Measurements from ENCODE around the gene SEPSECS.
"Not testable (repeated sequence)": the region's sequence is repeated elsewhere in the genome, so short reads cannot be mapped to it uniquely, and the experiment has no call there.

The SEPSECS gene

DNA sequence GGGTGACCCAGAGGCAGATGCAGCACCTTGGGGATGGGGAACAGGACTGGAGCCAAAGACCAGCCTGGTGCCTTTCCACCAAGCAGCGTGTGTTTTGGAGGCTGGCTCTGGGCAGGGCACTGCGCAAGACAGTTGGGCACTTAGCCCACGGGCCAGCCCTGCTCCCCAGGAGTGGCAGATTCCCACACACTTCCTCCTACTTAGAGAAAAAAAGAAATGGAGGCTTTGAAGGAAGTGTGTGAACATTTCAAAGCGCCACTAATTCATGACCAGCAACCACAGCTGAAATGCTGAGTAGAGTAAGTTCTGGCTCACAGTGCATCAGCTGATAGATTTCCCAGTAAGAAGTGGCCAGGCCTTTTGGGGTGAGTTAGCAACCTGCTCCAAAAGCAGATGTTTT, 74.6 kb downstream of the SEPSECS start:
- no peak for DNase-seq (ENCODE audit: low read depth in 1 of 2, low spot score in 1 of 2)

DNA sequence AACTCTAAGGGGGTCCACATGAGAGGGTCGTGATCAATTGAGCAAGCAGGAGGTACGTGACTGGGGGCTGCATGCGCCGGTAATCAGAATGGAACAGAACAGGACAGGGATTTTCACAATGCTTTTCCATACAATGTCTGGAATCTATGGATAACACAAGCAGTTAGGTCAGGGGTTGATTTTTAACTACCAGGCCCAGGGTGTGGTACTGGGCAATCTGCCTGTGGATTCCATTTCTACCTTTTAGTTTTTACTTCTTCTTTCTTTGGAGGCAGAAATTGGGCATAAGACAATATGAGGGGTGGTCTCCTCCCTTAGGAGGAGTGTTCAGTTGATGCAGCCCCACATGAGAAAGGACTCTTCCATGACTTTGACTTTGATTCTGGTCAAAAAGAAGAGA, 76.8 kb downstream of the SEPSECS start:
- DNase-seq (ENCODE audit: low read depth in 1 of 2, low spot score in 1 of 2) = not testable (repeated sequence)

DNA sequence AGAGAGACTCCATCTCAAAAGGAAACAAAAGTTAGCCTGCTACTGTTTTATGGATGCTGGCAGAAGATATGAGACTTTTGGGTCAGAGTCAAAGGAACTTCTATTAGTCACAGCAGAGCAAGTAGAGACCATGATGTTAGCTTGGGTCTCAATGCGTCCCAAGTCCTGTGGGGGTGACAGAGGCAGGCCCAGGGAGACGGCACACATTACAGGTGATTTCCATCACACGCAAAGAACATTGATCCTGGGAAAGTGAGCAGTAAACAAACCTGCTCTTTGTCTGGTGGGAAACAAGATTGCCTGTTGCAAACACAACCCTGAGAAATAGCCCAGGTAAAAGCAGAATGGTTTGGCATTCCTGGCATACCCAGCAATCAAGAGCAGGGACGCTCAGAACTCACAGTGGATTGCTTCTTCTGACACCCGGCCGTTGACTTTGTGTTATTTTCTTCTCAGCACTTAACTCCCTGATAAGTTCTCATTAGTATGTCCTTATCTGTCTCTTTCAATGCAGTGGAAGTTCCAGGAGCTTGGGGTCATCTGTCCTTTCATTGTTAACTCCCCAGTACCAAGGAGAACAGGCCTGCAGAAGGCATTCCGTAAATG, 78.3 kb downstream of the SEPSECS start:
- DNase-seq (ENCODE audit: low read depth in 1 of 2, low spot score in 1 of 2) = no peak

DNA sequence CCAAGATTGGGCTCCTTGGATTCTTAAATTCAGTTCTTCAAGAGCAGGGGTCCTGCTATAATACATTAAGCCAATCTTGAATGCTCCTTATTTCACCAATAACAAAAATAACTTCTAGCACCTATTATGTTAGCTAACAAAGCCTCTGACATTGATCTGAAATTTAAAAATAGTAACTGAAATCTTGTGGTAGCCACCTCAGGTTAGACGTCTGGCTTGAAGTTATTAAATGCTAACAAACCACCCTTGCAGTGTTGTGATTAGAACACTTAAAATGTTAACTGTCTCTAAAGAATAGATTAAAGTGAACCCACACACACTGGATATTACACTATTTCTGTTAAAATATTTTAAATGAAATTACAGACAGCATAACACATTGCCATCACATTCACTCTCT, 79.7 kb downstream of the SEPSECS start:
- DNase-seq (ENCODE audit: low read depth in 1 of 2, low spot score in 1 of 2) = no peak

DNA sequence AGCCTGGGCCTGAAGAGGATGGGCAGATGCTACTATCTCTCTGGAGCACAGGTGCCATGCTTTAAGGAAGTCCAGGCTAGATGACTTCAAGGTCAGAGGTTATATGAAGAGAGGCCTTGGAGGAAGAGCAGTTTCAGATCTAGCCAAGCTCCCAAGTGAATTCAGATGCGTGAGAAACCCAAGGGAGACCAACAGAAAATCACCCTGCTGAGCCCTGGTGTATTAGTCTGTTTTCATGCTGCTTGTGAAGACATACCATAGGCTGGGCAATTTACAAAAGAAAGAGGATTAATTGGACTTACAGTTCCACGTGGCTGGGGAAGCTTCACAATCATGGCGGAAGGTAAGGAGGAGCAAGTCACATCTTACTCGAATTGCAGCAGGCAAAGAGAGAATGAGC, 81.7 kb downstream of the SEPSECS start:
- DNase-seq (ENCODE audit: low read depth in 1 of 2, low spot score in 1 of 2) = no peak

DNA sequence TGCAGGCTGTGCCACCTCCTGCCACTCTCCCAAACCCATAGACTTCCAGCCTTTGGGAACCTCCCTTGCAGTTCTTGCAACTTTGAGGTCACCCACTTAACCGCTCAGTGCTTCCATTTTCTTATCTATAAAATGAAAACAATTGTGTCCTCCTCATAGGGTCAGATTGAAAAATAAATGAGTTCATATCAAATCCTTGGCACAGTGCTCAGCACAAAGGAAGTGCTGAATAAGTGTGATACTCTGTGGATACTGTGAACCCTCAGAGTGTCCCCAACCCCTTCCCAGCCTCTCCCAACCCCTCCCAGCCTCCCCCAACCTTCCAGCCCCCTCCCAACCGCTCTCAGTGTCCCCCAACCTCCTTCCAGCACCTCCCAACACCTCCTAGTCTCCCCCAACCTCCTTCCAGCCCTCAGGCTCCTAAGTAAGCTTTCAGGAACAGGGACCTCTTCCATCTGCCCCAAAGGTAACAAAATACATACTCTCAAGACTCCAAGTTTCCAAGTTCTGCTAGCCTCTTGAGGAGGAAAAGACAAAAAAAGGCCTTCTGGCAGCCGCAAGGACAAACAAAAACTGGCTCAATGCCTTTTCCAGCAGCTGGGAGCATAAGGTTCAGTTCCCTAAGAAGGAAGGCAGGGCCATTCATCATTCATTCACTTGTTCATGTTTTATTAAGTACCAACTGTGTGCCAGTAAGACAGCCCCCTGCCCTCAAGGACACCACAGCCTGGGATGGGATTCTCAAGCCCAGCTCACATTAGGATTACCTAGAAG, 83.4 kb downstream of the SEPSECS start:
- no peak for DNase-seq (ENCODE audit: low read depth in 1 of 2, low spot score in 1 of 2)

DNA sequence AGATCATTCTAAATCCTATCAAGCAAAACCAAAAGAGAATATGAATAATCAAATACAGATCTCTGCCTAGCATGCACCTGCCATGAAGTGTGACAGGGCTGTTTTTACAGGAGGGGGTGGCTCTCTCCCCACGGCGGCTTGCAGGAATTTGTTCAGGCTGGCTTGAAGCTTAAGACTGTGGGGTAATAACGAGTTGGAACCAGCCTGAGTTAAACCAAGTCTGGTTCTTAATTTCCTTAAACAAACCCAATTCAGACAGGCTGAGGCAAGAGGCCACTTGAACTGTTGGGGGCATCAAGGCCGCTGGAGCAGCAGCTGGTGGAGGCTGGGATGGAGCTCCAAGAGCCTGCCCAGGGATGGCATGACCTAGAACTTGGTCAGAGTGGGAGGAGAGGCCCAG, 84.4 kb downstream of the SEPSECS start:
- DNase-seq (ENCODE audit: low read depth in 1 of 2, low spot score in 1 of 2) = no peak

DNA sequence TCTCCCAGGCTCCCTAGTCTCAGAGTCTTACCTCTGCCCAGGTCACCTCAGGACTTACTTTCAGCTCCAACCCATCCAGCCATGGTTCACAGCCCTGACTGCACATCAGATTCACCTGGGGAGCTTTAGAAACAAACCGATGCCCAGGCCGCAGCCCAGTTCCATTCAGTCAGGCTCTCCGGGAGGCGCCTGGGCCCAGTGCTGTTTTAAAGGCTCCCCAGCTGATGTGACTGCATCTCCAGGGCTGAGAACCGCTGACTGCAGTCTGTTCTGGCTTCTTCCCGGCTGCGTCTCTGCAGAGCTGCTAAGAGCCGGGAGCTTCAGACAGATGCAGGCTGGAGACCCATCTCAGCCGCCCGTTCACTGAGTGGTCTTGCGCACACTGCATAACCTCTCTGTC, 85.1 kb downstream of the SEPSECS start:
- DNase-seq (ENCODE audit: low read depth in 1 of 2, low spot score in 1 of 2) = no peak

DNA sequence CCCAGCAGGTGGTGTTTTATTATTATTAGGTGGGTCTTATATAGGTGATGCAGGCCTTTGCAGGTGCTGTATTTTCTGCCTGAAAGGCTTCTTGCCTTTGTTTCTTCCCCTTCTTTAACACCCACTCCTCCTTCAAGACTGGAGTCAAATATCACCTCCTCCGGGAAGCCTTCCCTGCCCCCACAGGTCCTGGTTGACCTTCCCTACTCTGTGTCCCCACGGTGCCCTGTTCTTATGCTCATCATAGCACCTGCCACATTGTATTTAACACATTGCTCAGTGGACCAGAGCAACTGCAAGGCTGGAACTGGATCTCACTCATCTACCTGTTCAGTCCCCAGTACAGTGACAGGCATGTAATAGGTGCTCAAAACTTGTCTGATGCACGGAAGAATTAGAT, 89.7 kb downstream of the SEPSECS start:
- no peak for DNase-seq (ENCODE audit: low read depth in 1 of 2, low spot score in 1 of 2)
